Epithelial cell of prostate (primary cell): ENCODE measurements around the gene GOLGA1.
"Not testable (repeated sequence)": the region's sequence is repeated elsewhere in the genome, so short reads cannot be mapped to it uniquely, and the experiment has no call there.

Source experiments
- DNase-seq: peaks from one replicate; pipeline ENCODE4 v3.0.0-alpha.2; 2011; ENCODE audit warnings: low read depth, low spot score
- H3K27ac ChIP-seq: fragments of 450-650 bp; 2 replicates; pipeline ENCODE4 v1.5.1; 2017; ENCODE audit warnings: mild to moderate bottlenecking

The GOLGA1 gene

DNA sequence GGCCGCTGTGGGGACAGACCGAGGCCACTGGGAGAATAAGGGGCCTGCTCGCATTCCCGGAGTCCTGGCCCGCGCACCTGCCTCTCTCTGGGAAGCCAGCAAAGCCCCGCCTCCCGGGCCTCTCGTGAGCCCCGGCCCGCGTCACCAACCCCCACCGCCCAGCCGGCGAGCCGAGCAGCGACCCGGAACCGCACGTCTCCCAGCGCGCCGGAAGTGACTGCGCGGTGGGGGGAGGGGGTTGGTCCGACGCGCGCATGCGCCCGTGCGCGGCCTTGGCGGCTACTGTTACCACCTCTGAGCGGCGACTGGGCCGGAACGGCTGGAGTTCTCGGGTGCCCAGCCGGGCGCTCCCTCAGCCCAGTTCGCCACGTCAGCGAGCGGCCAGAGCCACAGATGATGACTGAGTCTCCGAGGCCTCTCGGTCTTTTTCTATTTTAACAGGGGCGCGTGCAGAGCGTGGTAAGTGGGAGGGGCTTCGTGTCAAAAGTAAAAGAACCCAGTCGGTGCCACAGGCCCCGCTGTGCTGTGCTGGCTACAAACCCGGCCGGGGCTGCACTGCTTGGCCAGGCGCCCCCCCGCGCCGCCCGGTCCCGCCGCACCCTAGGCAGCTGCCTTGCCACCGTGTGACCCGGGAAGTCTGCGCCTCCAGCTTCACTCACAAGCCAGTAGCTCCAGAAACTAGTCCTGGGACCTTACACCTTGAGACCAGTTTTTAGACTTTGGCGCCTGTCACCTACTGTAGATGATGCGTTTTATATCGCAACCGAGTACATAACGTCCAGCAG lies at the start of gene GOLGA1:
TSS of gene GOLGA1 (minus strand) at position 190 of the 785 bp plus-strand sequence. CDS start 2,372 bp downstream, outside the sequence.
- peak within 1 kb of the TSS; percentile 94 for H3K27ac ChIP-seq
- DNase-seq = peak; percentile 50

DNA sequence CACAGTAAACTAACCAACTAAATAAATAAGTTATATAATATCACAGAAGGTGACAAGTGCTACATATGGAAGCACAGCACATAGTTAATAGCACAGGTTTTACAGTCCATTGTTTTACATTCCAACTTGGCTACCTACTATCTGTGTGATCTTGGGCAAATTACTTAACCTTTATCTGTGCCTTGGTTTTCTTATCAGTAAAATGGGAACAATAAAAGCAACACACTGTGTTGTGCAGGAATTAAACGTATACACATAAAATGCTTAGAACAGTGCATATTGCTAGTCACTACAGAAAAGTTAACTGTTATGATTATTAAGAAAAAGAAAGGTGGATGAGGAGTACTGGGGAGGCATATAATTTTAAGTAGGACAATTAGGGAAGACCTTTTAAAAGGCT lies 42.8 kb upstream of the GOLGA1 start:
- DNase-seq = no peak
- no peak overlapping the region for H3K27ac ChIP-seq

GRCh38 chr9:124980431-124980830 lies 39.5 kb upstream of the GOLGA1 start:
- no peak overlapping the region for H3K27ac ChIP-seq
- no peak for DNase-seq

- no peak overlapping the region for H3K27ac ChIP-seq
- DNase-seq = no peak
Observed at GRCh38 chr9:124975131-124975530, 34.2 kb upstream of the GOLGA1 start.

- DNase-seq = no peak
- no peak overlapping the region for H3K27ac ChIP-seq
Observed at GRCh38 chr9:124973807-124974206, 32.9 kb upstream of the GOLGA1 start.

DNA sequence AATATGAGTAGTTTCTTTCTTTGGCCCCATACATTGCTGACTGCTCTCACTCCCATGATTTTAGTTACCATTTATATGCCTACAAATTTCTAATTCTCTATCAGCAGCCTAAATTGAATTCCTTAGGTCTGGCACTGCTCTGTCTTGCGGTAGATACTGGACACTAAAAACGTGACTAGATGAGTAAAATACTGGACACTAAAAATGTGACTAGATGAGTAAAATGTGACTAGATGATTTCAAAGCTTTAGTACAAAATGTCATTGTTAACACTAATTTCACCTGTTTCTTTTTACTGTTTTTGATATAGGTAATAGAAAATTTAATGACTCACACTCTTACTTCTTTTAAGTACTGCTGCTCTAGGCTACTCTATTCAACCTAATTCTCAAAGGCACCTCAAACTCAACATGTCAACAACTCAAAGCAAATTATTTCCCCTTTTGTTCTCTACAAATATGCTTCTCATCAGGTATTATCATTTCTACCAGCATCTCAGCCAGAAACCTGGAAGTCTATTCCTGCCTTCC lies 31.4 kb upstream of the GOLGA1 start:
- no peak for DNase-seq
- H3K27ac ChIP-seq = no peak overlapping the region

DNA sequence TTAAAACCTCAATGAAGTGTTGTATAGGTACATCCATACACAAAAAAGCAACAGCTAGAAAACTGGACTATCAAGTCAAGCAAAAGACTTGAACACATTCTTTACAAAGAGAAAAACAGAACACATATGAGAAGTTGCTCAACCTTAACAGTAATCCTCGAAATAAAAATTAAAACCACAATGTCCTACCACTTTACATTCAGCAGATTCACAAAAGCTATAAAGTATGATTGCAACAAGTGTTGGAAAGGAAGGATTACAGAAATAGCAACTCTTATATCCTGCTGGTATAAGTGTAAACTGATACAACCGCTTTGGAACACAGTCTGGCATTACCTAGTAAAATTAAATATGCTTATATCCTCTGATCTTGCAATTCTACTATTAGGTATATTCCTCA lies 28.5 kb upstream of the GOLGA1 start:
- no peak for DNase-seq
- no peak overlapping the region for H3K27ac ChIP-seq

GRCh38 chr9:124968238-124968637 lies 27.4 kb upstream of the GOLGA1 start:
- DNase-seq = no peak
- H3K27ac ChIP-seq = no peak overlapping the region

DNA sequence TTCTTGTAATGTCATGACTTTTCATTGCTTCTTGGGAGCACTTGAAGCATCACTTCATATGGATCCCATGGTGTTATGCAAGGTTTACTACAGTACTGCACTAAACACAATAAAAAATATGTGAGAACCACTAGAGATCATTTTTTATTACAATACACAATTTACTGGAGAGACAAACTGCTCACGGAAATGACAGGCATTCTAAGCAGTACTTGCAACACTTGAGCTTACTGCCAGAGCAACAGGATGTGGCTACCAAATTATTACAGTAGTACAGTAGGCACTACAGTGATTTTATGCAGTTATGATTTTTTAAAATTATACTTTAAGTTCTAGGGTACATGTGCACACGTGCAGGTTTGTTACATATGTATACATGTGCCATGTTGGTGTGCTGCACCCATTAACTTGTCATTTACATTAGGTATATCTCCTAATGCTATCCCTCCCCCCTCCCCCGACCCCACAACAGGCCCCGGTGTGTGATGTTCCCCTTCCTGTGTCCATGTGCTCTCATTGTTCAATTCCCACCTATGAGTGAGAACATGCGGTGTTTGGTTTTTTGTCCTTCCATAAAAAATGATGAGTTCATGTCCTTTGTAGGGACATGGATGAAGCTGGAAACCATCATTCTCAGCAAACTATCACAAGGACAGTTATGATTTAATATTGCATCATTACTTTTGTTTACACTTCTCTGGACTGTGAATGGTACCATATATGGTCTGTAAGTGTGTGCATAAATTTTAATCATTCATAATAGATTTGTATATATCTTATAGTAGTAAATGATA lies 25.1 kb upstream of the GOLGA1 start:
- not testable (repeated sequence) for DNase-seq, H3K27ac ChIP-seq

- H3K27ac ChIP-seq = no peak overlapping the region
- no peak for DNase-seq
Observed at GRCh38 chr9:124964604-124965003, 23.7 kb upstream of the GOLGA1 start.

DNA sequence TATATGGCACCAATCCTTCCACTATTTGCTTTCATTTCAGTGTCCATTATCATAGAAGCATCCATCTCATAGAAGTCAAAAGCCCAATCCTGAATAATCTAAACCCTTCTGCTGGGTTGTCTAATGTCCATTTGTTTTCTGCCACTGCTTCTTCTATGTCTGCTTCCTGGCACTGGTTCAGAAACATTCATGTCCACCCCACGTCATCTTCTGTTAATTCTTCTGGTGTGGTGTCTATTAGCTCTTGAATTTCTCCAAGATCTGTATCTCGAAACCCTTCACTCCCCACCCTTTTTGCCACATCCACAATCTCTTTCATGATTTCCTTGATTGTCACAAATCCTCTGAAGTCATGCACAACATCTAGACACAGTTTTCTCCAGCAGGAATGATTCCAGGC lies 23.2 kb upstream of the GOLGA1 start:
- no peak for DNase-seq

GRCh38 chr9:124960409-124960752 lies 19.5 kb upstream of the GOLGA1 start:
- H3K27ac ChIP-seq = no peak overlapping the region
- no peak for DNase-seq

More for the DNA sequence above, 23.2 kb upstream of the GOLGA1 start:
- no peak overlapping the region for H3K27ac ChIP-seq

DNA sequence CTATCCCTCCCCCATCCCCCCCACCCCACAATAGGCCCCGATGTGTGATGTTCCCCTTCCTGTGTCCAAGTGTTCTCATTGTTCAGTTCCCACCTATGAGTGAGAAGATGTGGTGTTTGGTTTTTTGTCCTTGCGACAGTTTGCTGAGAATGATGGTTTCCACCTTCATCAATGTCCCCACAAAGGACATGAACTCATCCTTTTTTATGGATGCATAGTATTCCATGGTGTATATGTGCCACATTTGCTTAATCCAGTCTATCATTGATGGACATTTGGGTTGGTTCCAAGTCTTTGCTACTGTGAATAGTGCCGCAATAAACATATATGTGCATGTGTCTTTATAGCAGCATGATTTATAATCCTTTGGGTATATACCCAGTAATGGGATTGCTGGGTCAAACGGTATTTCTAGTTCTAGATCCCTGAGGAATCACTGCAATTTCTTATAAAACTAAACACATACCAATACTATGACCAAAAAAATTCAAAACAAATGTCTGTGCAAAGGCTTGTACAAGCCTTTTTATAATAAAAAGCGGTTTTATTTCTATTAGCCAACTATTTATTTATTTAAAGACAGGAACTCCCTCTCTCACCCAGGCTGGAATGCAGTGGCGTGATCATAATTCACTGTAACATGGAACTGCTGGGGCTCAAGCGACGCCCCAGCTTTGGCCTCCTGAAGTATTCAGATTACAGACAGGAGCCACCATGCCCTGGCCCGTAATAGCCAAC lies 19.0 kb upstream of the GOLGA1 start:
- DNase-seq = not testable (repeated sequence)

DNA sequence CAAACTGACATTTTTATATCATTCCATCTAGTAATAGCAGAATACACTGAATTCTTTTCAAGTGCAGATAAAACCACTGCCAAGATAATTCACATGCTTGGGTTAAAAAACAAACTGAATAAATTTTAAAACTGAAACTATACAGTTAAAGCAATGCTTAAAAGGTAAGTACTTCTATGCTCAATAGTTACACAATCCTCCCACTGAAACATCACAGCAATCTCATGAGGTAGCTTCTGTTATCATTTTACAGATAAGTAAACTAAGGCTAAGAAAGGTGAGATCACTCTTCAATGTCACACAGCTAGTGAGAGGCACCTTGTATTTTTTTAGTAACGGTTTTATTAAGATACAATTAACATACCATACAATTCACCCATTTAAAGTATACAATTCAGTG lies 13.4 kb upstream of the GOLGA1 start:
- no peak for DNase-seq
- no peak overlapping the region for H3K27ac ChIP-seq

More for the DNA sequence above, 19.0 kb upstream of the GOLGA1 start:
- H3K27ac ChIP-seq = not testable (repeated sequence)

GRCh38 chr9:124950050-124950718 lies 9.3 kb upstream of the GOLGA1 start:
- no peak overlapping the region for H3K27ac ChIP-seq
- DNase-seq = no peak

DNA sequence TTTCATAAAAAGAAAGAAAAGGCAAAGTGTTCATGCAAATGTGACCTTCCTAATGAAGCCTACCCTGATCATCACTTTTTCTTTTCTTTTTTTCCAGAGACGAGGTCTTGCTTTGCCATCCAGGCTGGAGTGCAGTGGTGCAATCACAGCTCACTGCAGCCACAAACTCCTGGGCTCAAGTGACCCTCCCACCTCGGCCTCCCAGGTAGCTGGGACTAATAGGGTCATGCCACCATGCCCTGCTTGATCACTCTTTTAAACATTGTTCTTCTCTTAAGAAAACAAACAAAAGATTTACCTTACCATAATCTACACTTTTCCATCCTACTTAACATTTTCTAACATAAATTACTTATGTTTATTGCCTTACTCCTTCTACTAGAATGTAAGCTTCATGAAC lies 8.5 kb upstream of the GOLGA1 start:
- DNase-seq = no peak
- H3K27ac ChIP-seq = no peak overlapping the region

- no peak for DNase-seq
- H3K27ac ChIP-seq = no peak overlapping the region
Observed at GRCh38 chr9:124947727-124948391, 7.0 kb upstream of the GOLGA1 start.

DNA sequence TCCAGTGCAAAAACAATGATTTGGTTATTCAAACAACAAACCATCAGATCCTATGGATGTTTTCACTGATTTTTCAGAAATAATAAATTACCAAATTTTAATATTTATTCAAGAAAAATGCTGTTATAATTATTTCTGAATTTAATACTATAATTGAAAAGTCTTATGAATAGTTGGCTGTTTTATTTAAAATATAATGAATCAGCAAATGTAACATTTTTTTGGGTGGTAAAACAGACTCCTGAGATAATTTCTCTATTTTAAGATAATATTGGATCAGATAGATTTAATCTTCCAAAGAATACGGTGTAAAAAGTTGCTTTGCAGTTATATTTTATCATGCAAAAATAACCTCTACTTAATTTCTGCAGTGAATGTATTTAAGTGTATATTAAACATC lies 5.3 kb upstream of the GOLGA1 start:
- DNase-seq = no peak
- no peak overlapping the region for H3K27ac ChIP-seq

GRCh38 chr9:124941679-124942561 lies 1.0 kb upstream of the GOLGA1 start:
- H3K27ac ChIP-seq = peak overlapping the region; percentile 94

More at GRCh38 chr9:124941679-124942561, 1.0 kb upstream of the GOLGA1 start:
- no peak for DNase-seq
